ENCODE results near the gene ATP5F1E.

ATP5F1E gene

DNA sequence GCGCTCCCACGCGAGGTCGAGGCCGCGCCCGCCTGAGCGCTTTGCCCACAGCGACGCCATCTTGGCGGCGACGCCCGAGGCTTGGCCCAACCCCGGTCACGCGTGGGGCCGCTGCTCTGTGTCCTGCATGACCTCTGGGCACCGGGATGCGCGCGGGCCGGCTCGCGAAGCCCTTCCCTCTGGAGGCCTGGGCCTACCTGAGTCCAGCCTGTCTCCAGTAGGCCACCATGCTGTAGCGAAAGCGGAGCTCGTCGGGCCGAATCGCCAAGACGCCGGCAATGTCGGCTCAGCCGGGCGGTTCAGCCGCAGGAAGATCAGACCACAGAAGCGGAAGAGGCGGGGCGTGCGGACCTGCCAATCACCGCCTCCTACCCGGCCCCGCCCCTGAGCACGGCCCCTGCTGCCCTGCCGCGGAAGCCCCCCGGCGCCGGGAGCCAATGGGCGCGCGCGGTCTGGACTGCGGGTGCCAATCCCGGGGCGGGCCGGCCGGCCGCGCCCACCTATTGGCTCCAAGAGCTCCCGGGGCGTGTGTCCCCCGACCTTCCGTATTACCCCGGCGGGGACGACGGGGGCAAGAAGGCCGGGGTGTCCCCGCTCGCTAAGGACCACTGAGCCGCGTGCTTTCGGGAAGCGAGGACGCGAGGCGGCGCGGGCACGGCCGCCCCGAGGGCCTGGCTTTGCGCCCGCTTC is at the start of gene ATP5F1E:
ATP5F1E (minus strand) TSS at position 313 of the 690 bp plus-strand sequence; CDS start at position 229, 84 bp downstream.
- peak; percentile 98 for DNase-seq

- no peak for DNase-seq
Observed at GRCh38 chr20:59081036-59081435, 48.9 kb upstream of the ATP5F1E start.

DNA sequence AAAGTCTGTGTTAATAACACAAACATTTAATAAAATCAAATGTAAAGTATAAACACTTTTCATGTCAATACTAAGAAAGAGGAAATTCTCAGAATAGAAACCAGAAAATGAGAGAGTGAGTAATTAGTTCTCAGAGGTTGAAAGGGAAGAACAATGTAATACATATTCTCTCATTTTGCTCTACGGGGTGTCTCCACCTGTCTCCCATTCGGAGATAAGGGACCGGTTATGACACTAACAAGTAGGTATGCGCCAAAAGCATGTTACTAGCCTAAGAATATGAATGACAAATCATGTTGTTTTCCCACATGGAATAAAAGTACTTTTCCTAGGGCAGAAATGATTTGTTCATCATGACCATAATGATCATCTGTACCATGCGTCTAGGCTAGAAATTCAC is 46.1 kb upstream of the ATP5F1E start:
- DNase-seq: no peak

DNA sequence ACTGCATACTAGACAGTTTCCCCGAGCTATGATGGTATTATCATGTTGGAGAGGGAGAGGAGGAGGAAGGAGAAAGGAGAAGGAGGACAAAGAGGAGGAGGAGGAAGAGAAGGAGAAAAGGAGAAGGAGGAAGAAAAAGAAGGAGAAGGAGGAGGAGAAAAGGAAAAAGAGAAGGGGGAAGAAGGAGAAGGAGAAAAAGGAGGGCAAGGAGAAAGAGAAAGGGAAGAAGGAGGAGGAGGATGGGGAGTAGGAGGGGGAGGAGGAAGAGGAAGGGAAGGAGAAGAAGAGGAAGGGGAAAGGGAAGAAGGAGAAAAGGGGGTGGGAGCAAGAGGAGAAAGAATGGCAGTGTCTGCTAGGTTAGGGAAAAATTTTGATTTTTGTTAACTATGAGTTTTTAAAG is 45.6 kb upstream of the ATP5F1E start:
- DNase-seq: no peak

- DNase-seq: no peak
Observed at GRCh38 chr20:59075934-59076508, 43.9 kb upstream of the ATP5F1E start.

GRCh38 chr20:59074456-59074855 is 42.3 kb upstream of the ATP5F1E start:
- no peak for DNase-seq

DNA sequence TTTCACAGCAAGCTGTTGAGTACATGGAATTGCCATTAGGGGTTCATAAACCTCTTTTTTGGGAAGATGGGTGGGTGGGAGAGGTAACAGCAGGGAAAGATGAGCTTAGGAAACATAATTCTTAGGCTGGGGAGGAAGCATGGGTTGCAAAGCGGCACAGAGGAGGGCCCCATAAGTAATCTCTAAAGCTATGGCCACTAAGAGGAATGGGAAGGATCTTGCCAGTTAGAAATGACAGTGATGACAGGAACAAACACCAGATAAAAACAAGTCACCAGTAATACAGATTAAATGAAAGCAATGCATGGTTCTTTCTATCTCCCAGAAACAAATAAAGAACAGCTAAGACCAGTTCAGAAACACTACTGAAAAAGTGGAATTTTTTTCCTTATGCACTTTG is 41.4 kb upstream of the ATP5F1E start:
- no peak for DNase-seq

DNA sequence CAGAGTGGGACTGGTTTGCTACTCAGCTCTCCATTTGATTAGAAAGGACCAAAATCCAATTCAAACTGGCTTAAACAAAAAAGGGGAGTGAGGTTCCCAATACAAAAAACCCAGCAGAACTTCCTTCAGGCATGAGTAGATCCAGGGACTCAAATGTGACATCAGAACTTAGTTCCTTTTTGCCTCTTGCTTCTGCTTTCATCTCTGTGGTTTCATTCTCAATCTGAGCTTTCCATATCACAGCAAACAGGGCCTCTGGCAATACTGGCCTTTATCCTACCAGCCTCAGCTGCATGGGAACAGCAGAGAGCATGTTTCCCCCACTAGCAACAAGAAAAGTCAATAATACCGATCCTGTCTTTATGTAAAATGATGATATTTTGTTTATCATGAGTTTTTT is 39.1 kb upstream of the ATP5F1E start:
- DNase-seq: no peak

DNA sequence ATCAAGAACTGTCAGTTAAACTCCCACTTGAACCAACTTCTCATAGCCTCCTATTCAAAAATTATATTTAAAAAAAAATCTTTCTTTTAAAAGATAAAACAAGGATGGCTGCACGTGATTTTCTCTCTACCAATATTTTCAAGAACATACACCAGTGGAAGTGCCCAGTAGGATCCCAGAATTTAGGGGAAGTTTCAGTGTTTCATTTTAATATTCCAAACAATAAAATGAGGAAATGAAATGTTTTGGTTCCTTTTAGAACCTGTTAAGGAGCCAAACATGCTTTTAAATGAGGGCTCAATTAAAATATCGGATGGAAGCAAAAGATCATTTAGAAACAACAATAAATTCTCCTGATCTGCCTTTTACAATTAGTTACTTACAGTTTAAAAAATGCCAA is 36.9 kb upstream of the ATP5F1E start:
- DNase-seq: no peak

DNA sequence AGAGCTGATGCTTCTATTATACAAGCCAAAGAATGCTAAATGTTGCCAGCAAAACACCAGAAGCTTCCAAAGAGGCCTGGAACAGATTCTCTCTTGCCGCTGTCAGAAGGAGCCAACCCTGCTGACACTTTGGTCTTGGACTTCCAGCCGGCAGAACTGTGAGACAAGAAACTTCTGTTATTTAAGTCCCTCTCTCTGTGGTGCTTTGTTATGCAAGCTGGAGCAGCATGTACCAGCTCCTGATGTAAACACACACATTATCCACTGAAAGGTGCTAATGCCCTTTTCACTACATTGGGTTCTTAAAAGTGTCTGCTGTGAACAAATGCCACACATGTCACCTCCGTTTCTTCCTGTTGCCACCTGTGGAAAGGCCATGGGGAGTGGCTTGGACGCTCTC is 36.4 kb upstream of the ATP5F1E start:
- no peak for DNase-seq

DNA sequence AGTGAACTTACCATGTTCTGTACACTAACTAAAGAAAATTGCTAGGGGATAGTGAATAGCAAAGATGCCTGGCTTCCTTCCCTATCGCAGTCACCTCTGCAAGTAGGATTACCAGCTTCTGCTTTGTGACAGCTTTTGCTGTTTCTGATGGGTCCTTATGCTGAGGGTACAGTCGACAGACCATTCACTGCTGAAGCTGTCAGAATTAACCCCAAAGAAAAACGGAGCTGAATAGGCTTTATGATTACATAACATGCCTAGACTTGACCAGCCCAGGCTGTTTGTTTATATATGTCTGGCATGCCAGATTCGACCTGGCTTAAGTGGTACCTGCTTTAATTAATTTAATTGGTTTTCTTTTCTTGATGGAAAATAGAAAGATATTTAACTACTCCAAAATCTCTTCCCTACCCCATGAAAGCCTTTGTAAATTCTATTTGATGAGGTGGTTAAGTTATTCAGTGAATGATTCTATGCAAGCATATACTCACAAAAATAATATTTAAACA is 32.1 kb upstream of the ATP5F1E start:
- no peak for DNase-seq

- DNase-seq: no peak
Observed at GRCh38 chr20:59063358-59064213, 31.5 kb upstream of the ATP5F1E start.

GRCh38 chr20:59062081-59062480 is 29.9 kb upstream of the ATP5F1E start:
- no peak for DNase-seq

DNA sequence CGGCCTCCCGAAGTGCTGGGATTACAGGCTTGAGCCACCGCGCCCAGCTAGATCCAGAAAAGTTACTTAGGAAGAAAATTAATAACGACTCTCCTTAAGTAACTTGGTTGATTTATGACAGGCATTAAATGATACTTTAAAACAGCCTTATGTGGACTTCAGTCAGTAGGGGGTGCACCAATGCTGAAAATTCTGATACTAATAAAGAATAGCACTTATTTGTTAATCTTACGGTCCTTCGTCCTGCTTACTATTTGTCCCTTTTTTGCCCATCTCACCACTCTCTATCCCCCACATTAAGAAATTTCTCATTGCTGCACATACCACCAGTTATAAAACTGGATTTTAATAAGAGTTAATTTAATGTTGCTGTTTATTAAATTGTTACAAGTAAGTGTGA is 23.2 kb upstream of the ATP5F1E start:
- no peak for DNase-seq

DNA sequence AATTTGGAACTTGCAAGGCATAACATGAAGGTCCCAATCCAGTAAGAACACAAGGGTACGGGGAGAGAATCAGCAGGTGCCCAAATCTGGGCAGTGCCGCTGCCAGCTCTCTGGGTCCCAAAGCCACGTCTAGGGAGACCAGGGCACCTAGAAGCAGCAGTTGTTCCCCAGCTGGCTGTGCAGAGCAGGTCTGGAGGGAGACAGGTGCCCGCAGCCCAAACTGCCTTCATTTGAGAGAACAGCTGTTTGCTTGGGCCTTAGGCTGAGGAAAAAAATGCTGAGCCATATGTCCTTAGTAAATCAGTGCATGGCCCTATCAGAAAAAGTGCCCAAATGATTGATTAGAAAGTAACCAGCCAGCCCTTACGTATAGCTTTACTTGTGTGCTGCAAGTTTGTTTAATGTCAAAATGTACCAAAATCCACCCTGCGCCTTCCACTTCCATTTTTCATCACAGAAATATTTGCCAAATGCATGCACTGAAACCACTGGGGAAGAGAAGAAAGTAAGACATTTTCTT is 19.6 kb upstream of the ATP5F1E start:
- DNase-seq: no peak

DNA sequence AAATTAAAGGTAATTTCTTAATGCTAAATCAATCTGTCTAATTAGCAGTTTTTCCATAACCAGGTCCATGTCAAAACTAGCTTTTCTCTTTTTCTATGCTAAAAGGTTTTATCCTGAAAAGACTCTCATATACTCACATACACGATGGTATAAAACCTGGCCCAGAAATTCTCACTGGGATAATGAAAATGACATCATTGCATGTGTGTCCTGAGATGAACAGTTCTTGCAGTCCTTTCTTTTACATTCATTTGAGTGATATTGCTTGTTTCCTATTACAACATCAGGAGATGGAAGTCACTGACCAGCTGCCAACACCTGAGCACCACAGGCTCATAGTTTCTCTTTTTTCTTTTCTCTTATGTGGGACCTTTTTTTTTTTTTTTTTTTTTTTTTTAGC is 18.3 kb upstream of the ATP5F1E start:
- no peak for DNase-seq

- no peak for DNase-seq
Observed at GRCh38 chr20:59048681-59049030, 16.5 kb upstream of the ATP5F1E start.

GRCh38 chr20:59047938-59048680 is 16.0 kb upstream of the ATP5F1E start:
- no peak for DNase-seq

GRCh38 chr20:59046862-59047261 is 14.7 kb upstream of the ATP5F1E start:
- no peak for DNase-seq

DNA sequence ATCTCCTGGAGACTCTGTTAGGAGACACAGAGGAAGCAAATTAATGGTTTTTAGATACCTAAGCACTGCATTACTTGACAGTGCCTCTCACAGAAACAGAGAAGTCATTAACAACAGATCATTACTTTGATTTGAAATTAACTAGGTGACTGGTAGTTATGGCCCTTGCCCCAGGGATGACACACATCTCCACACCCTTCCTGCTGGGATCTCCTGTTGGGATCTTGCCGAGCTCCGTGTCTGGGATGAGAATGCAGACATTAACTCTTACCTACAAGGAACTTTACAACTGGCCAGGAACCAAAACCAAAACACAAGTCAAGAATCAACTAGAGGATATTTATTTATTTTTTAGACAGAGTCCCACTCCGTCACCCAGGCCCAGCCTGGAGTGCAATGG is 12.7 kb upstream of the ATP5F1E start:
- no peak for DNase-seq

GRCh38 chr20:59044295-59044694 is 12.2 kb upstream of the ATP5F1E start:
- no peak for DNase-seq

GRCh38 chr20:59043698-59044097 is 11.6 kb upstream of the ATP5F1E start:
- DNase-seq: no peak
